Measurements from ENCODE around the gene ALKBH1. TPM values are rescaled to one million over a fixed set of nuclear protein-coding genes. Genes with fewer than 3 reads are reported as not detected.

The ALKBH1 gene
- total RNA-seq, 4 donors from 2014 or later = 5.2 to 15.6 (median 10.4) TPM

DNA sequence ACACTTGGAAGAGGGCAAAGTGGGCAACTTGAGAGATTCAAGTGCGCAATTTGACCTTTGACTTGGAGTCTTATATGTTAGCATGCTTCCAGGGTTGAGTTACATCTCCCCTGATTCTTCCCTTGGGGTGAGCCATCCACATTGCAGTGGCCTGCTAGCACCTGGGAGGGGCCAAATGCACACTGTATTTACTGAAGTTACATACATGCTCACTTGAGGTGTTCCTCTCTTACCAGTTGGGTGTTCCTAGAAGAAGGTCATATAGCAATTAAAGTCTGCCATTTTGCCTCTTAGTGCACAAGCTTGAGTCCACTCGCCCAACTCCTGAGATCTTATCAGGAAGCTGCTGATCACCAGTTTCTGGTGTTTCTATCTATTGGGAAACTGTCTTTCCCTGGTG lies 77.7 kb downstream of the ALKBH1 start:
- no peak overlapping the region for H3K4me3 ChIP-seq
- H3K27ac ChIP-seq = no peak overlapping the region
- in situ Hi-C loops (cut with MboI; ENCODE audit: low pct_ligation_motif_present in 1 of 4, low pct_unique_long_range_greater_than_20kb in 1 of 4, low sequenced_read_pairs in 3 of 4) = no loop called here
- 50 to 86% methylated on average over 1 to 2 of the region's 2 CpGs for WGBS, 2 donors (ENCODE audit: low coverage in 1 of 2)
- no peaks in the 10 kb centered on the region for H3K36me3 ChIP-seq
- no peaks in the 10 kb centered on the region for H3K4me1 ChIP-seq
- H3K9me3 ChIP-seq = no peaks in the 10 kb centered on the region
- no peaks in the 10 kb centered on the region for H3K27me3 ChIP-seq
- no peak for DNase-seq
- intact Hi-C loops (cut with DNase I; ENCODE audit: low total_unique reads) = no loop called here
- TF ChIP-seq EP300 (IDR thresholded peaks at IDR 0.05; ENCODE audit: low read depth) (no peak), POLR2AphosphoS5 (IDR thresholded peaks at IDR 0.05) (no peak), POLR2A (IDR thresholded peaks at IDR 0.05) (no peak)
- TF ChIP-seq, protein P1, sequence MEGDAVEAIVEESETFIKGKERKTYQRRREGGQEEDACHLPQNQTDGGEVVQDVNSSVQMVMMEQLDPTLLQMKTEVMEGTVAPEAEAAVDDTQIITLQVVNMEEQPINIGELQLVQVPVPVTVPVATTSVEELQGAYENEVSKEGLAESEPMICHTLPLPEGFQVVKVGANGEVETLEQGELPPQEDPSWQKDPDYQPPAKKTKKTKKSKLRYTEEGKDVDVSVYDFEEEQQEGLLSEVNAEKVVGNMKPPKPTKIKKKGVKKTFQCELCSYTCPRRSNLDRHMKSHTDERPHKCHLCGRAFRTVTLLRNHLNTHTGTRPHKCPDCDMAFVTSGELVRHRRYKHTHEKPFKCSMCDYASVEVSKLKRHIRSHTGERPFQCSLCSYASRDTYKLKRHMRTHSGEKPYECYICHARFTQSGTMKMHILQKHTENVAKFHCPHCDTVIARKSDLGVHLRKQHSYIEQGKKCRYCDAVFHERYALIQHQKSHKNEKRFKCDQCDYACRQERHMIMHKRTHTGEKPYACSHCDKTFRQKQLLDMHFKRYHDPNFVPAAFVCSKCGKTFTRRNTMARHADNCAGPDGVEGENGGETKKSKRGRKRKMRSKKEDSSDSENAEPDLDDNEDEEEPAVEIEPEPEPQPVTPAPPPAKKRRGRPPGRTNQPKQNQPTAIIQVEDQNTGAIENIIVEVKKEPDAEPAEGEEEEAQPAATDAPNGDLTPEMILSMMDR (IDR thresholded peaks at IDR 0.05) = no peak

DNA sequence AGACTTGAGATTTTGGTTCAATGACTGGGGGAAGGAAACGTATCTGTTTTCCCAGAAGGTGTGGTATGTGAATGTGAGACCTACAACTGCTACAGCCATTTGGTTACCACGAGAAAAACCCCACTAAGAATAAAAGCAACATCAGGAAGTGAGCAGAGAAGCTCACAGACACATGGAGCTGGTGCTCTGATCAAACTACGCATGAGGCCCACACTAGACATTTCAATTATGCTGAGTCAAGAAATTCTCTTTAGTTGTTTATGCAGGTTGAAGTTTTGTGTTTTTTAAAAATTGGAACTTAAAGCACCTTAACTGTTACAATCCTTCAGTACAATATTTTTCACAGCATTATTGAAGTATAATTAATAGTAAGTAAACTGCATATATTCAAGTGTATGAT lies 82.5 kb downstream of the ALKBH1 start:
- 55 to 74% methylated on average over 3 of the region's 3 CpGs for WGBS, 2 donors (ENCODE audit: low coverage in 1 of 2)
- Histone ChIP-seq H3K9me3 (no peaks in the 10 kb centered on the region), H3K4me1 (peaks cover 0 to 18% (median 4%) of the 10 kb centered on the region in 4 donors), H3K27me3 (no peaks in the 10 kb centered on the region), H3K4me3 (no peak overlapping the region), H3K36me3 (no peaks in the 10 kb centered on the region), H3K27ac (no peak overlapping the region)
- TF ChIP-seq POLR2A (IDR thresholded peaks at IDR 0.05) = no peak
- intact Hi-C loops (cut with DNase I; ENCODE audit: low total_unique reads) (no loop called here), in situ Hi-C loops (cut with MboI; ENCODE audit: low pct_ligation_motif_present in 1 of 4, low pct_unique_long_range_greater_than_20kb in 1 of 4, low sequenced_read_pairs in 3 of 4) (no loop called here)
- DNase-seq = no peak

DNA sequence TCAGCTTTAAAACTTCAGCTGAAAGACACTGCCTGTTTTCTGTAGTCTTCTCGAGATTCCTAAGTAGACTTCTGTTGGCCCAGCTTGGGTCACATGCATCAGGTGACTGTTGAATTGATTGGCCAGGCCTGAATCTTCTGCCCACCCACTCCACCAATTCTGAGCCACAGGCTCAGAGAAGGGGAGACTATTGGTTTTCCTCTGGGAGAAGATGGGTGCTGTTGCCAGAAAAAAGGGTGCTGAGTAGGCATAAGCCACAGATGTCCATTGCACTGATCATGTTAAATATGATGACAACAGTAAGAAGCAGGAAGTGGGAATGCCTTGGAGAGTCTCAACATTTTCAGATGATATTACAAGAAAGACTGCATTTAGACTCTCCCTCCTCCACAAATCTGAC lies 84.6 kb downstream of the ALKBH1 start:
- in situ Hi-C loops (cut with MboI; ENCODE audit: low pct_ligation_motif_present in 1 of 4, low pct_unique_long_range_greater_than_20kb in 1 of 4, low sequenced_read_pairs in 3 of 4) = no loop called here
- TF ChIP-seq EP300 (IDR thresholded peaks at IDR 0.05; ENCODE audit: low read depth) (no peak), POLR2AphosphoS5 (IDR thresholded peaks at IDR 0.05) (no peak), POLR2A (IDR thresholded peaks at IDR 0.05) (no peak)
- TF ChIP-seq, protein P1 (IDR thresholded peaks at IDR 0.05) = no peak
- H3K27me3 ChIP-seq = no peaks in the 10 kb centered on the region

More for the DNA sequence above, 84.6 kb downstream of the ALKBH1 start:
- H3K4me3 ChIP-seq = no peak overlapping the region
- H3K4me1 ChIP-seq = peaks cover 0 to 18% (median 4%) of the 10 kb centered on the region in 4 donors
- H3K27ac ChIP-seq = peak overlapping the region; percentile 56 to 73 (median 71)
- no peaks in the 10 kb centered on the region for H3K36me3 ChIP-seq
- no peak for DNase-seq
- WGBS, 2 donors (ENCODE audit: low coverage in 1 of 2) = 73% methylated on average over 1 of the region's 1 CpG; no CpG with 5 or more reads in 1 of the 2 donors
- no peaks in the 10 kb centered on the region for H3K9me3 ChIP-seq
- intact Hi-C loops (cut with DNase I; ENCODE audit: low total_unique reads) = no loop called here

Small RNAs within 50 kb of the gene (small RNA-seq; reads per million reads assigned to genes)
- 0 to 0.12 (median 0) reads per million in 4 donors for gene COX6CP11

Other genes with a start within 250 kb of the ALKBH1 start
- gene AHSA1, start 249.9 kb downstream of the ALKBH1 start, total RNA-seq = 100 to 1,000 TPM in 1 of 4 donors, 10 to 100 TPM in 3; 66.6 to 101 (median 87.5) TPM
- gene ISM2, start 209.2 kb downstream of the ALKBH1 start, total RNA-seq = under 1 TPM in 1 of 4 donors, not detected in 3; 0.27 TPM
- 10 to 100 TPM; 14.5 to 51.3 (median 35.8) TPM for gene SPTLC2, start 91.4 kb downstream of the ALKBH1 start, total RNA-seq
- 100 to 1,000 TPM in 2 of 4 donors, 10 to 100 TPM in 1, not detected in 1; 81.2 to 277 (median 181) TPM for gene SLIRP, start 80 bp upstream of the ALKBH1 start, total RNA-seq
- gene SNW1, start 53.1 kb upstream of the ALKBH1 start, total RNA-seq = 10 to 100 TPM; 35.2 to 82.7 (median 56.9) TPM
- gene ADCK1, start 92.1 kb upstream of the ALKBH1 start, total RNA-seq = 10 to 100 TPM in 2 of 4 donors, 1 to 10 TPM in 2; 7.8 to 22.3 (median 12.6) TPM

All from transverse colon (tissue), 4 donors.